HEK293 (cell line): Measurements from ENCODE around the gene TMEM185B.

ENCODE experiments used
- ATF2 ChIP-seq: fragments of 450-650 bp; formaldehyde crosslinking; IDR thresholded peaks from 2 replicates; pipeline ENCODE4 v1.5.1; 2016; ENCODE audit warnings: missing biosample characterization, missing genetic modification characterization, low read depth
- KLF10 ChIP-seq: fragments of 450-650 bp; IDR thresholded peaks from 2 replicates; pipeline ENCODE4 v1.5.1; 2018; ENCODE audit warnings: missing biosample characterization, mild to moderate bottlenecking, missing genetic modification characterization
- OSR2 ChIP-seq: fragments of 450-650 bp; formaldehyde crosslinking; IDR thresholded peaks from 2 replicates; pipeline ENCODE4 v1.5.1; 2016; ENCODE audit warnings: missing biosample characterization, missing genetic modification characterization
- SCRT1 ChIP-seq: fragments of 450-650 bp; formaldehyde crosslinking; IDR thresholded peaks from 2 replicates; pipeline ENCODE4 v1.5.1; 2016; ENCODE audit warnings: missing biosample characterization, missing genetic modification characterization, borderline replicate concordance
- SETDB1 ChIP-seq: IDR thresholded peaks from one replicate; pipeline ENCODE4 v1.6.1; 2017; ENCODE audit warnings: mild to moderate bottlenecking, low read length, moderate library complexity, mixed read lengths; ENCODE audit not compliant: insufficient read length
- SP2 ChIP-seq: fragments of 450-650 bp; formaldehyde crosslinking; IDR thresholded peaks from 2 replicates; pipeline ENCODE4 v1.5.1; 2016; ENCODE audit warnings: missing biosample characterization, missing genetic modification characterization
- ZFP3 ChIP-seq: fragments of 450-650 bp; formaldehyde crosslinking; IDR thresholded peaks from 2 replicates; pipeline ENCODE4 v1.5.1; 2016; ENCODE audit warnings: low read depth, missing biosample characterization, missing genetic modification characterization
- ZFP41 ChIP-seq: fragments of 450-650 bp; formaldehyde crosslinking; IDR thresholded peaks from 2 replicates; pipeline ENCODE4 v1.5.1; 2016; ENCODE audit warnings: missing biosample characterization, missing genetic modification characterization, borderline replicate concordance
- ZIC2 ChIP-seq: fragments of 450-650 bp; formaldehyde crosslinking; IDR thresholded peaks from 2 replicates; pipeline ENCODE4 v1.5.1; 2016; ENCODE audit warnings: missing biosample characterization, missing genetic modification characterization
- ZNF2 ChIP-seq: fragments of 450-650 bp; formaldehyde crosslinking; IDR thresholded peaks from 2 replicates; pipeline ENCODE4 v1.5.1; 2016; ENCODE audit warnings: missing biosample characterization, missing genetic modification characterization
- ZNF266 ChIP-seq: fragments of 450-650 bp; formaldehyde crosslinking; IDR thresholded peaks from 2 replicates; pipeline ENCODE4 v1.5.1; 2016; ENCODE audit warnings: missing biosample characterization, missing genetic modification characterization, low read depth
- ZNF350 ChIP-seq: fragments of 450-650 bp; formaldehyde crosslinking; IDR thresholded peaks from 2 replicates; pipeline ENCODE4 v1.5.0; 2017; ENCODE audit warnings: missing biosample characterization, mild to moderate bottlenecking, missing genetic modification characterization
- ZNF423 ChIP-seq: fragments of 450-650 bp; formaldehyde crosslinking; IDR thresholded peaks from 2 replicates; pipeline ENCODE4 v1.5.1; 2016; ENCODE audit warnings: missing biosample characterization, missing genetic modification characterization
- ZNF426 ChIP-seq: fragments of 450-650 bp; formaldehyde crosslinking; IDR thresholded peaks from 2 replicates; pipeline ENCODE4 v1.5.1; 2017; ENCODE audit warnings: missing biosample characterization, missing genetic modification characterization, mild to moderate bottlenecking, inconsistent platforms, moderate library complexity
- ZNF510 ChIP-seq: fragments of 450-650 bp; formaldehyde crosslinking; IDR thresholded peaks from 2 replicates; pipeline ENCODE4 v1.5.1; 2018; ENCODE audit warnings: mild to moderate bottlenecking, missing genetic modification characterization, missing biosample characterization; ENCODE audit not compliant: insufficient replicate concordance
- ZNF555 ChIP-seq: fragments of 450-650 bp; formaldehyde crosslinking; conservative IDR thresholded peaks from 2 replicates; pipeline ENCODE4 v1.5.1; 2017; ENCODE audit warnings: missing biosample characterization, mild to moderate bottlenecking, missing genetic modification characterization, inconsistent platforms
- ZNF560 ChIP-seq: fragments of 450-650 bp; formaldehyde crosslinking; IDR thresholded peaks from 2 replicates; pipeline ENCODE4 v1.5.1; 2017; ENCODE audit warnings: missing biosample characterization, missing genetic modification characterization, borderline replicate concordance
- ZNF623 ChIP-seq: fragments of 450-650 bp; formaldehyde crosslinking; IDR thresholded peaks from 2 replicates; pipeline ENCODE4 v1.5.1; 2016; ENCODE audit warnings: missing biosample characterization, missing genetic modification characterization
- ZNF626 ChIP-seq: fragments of 450-650 bp; sonication (Bioruptor Pico); formaldehyde crosslinking; IDR thresholded peaks from 2 replicates; pipeline ENCODE4 v1.5.1; 2018; ENCODE audit warnings: missing biosample characterization, missing genetic modification characterization, inconsistent platforms
- ZNF645 ChIP-seq: fragments of 450-650 bp; formaldehyde crosslinking; IDR thresholded peaks from 2 replicates; pipeline ENCODE4; 2016; ENCODE audit warnings: missing biosample characterization, missing genetic modification characterization
- ZNF670 ChIP-seq: fragments of 450-650 bp; formaldehyde crosslinking; IDR thresholded peaks from 2 replicates; pipeline ENCODE4 v1.5.1; 2016; ENCODE audit warnings: missing biosample characterization, missing genetic modification characterization, low read depth
- ZNF707 ChIP-seq: fragments of 450-650 bp; formaldehyde crosslinking; IDR thresholded peaks from 2 replicates; pipeline ENCODE4 v1.5.1; 2016; ENCODE audit warnings: missing biosample characterization, missing genetic modification characterization
- ZNF747 ChIP-seq: fragments of 450-650 bp; formaldehyde crosslinking; IDR thresholded peaks from 2 replicates; pipeline ENCODE4 v1.5.1; 2016; ENCODE audit warnings: missing biosample characterization, missing genetic modification characterization
- ZNF768 ChIP-seq: fragments of 450-650 bp; formaldehyde crosslinking; IDR thresholded peaks from 2 replicates; pipeline ENCODE4 v1.5.1; 2018; ENCODE audit warnings: missing biosample characterization, mild to moderate bottlenecking, missing genetic modification characterization
- TF ChIP-seq, protein P1 (sequence below): fragments of 450-650 bp; formaldehyde crosslinking; IDR thresholded peaks from 2 replicates; pipeline ENCODE4 v1.5.1; 2017; ENCODE audit warnings: missing biosample characterization, missing genetic modification characterization
- TF ChIP-seq, protein P2 (sequence below): fragments of 450-650 bp; formaldehyde crosslinking; IDR thresholded peaks from 2 replicates; pipeline ENCODE4 v1.5.1; 2016; ENCODE audit warnings: missing biosample characterization, missing genetic modification characterization
- TF ChIP-seq, protein P3 (sequence below): fragments of 450-650 bp; formaldehyde crosslinking; IDR thresholded peaks from 2 replicates; pipeline ENCODE4 v1.5.1; 2016; ENCODE audit warnings: missing biosample characterization, missing genetic modification characterization, borderline replicate concordance
- TF ChIP-seq, protein P4 (sequence below): fragments of 450-650 bp; formaldehyde crosslinking; IDR thresholded peaks from 2 replicates; pipeline ENCODE4 v1.5.1; 2016; ENCODE audit warnings: missing biosample characterization, missing genetic modification characterization

TMEM185B gene

DNA sequence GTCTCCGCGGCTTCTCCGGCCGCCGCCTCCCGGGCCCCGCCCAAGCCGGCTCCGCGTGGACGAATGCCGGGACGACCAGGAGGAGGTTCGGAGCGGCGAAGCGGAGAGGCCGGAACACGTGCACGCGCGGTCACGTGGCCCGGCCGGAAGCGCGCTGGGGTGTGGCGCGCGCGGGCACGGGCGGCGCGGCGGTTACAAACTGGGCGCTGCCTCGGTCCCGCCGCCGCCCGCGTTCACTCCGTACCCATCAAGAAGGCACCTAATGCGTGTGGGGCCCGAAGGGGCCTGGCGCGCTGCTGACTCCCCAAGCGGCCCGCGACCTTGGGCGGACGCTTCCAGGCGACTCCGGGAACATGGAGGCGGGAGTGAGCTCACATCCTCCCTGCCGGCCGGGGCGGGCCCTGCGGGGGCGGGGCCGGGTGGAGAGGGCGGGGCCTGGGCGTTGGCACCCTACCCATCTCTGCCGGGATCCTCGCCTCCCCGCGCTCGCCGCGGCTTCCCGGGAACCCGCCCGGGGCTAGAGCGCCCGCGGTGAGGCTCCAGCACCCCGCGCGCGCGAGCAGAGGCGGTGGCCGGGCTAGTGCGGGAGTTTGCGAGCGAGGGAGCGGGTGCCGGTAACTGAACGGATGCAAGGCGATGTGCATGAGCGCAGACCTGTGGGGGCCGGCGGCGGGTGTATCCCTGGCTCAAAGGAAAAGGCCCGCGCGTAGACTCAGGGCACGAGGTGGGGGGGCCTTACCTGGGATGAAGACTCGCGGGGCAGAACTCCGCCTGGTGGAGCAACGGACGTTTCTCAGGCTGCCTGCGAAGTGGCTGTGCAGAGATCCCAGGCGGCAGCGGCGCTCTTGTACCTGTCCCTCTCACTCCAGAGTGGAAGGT is at the start of gene TMEM185B (continued):
- TF ChIP-seq, protein P1, sequence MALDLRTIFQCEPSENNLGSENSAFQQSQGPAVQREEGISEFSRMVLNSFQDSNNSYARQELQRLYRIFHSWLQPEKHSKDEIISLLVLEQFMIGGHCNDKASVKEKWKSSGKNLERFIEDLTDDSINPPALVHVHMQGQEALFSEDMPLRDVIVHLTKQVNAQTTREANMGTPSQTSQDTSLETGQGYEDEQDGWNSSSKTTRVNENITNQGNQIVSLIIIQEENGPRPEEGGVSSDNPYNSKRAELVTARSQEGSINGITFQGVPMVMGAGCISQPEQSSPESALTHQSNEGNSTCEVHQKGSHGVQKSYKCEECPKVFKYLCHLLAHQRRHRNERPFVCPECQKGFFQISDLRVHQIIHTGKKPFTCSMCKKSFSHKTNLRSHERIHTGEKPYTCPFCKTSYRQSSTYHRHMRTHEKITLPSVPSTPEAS (tag by site-specific recombination) = no peak
- TF ChIP-seq ZNF423 (tag by site-specific recombination) (peak; percentile 88), SP2 (peak; percentile 74), SETDB1 (peak; percentile 66), ZFP3 (tag by site-specific recombination) (no peak), ZNF707 (tag by site-specific recombination) (no peak), ZNF645 (tag by site-specific recombination) (no peak), ZNF747 (tag by site-specific recombination) (no peak), ZNF768 (tag by site-specific recombination) (no peak), ZNF266 (no peak), ZNF670 (tag by site-specific recombination) (no peak), ZNF555 (tag by site-specific recombination) (no peak), SCRT1 (no peak), ZFP41 (tag by site-specific recombination) (no peak), ZNF560 (tag by site-specific recombination) (no peak), ZNF350 (tag by site-specific recombination) (no peak), KLF10 (tag by site-specific recombination) (peak; percentile 96), ZIC2 (tag by site-specific recombination) (peak; percentile 76), OSR2 (tag by site-specific recombination) (no peak), ZNF2 (tag by site-specific recombination) (no peak), ATF2 (tag by site-specific recombination) (no peak), ZNF623 (tag by site-specific recombination) (no peak), ZNF626 (tag by site-specific recombination) (no peak), ZNF510 (no peak), ZNF426 (no peak)
- TF ChIP-seq, protein P2, sequence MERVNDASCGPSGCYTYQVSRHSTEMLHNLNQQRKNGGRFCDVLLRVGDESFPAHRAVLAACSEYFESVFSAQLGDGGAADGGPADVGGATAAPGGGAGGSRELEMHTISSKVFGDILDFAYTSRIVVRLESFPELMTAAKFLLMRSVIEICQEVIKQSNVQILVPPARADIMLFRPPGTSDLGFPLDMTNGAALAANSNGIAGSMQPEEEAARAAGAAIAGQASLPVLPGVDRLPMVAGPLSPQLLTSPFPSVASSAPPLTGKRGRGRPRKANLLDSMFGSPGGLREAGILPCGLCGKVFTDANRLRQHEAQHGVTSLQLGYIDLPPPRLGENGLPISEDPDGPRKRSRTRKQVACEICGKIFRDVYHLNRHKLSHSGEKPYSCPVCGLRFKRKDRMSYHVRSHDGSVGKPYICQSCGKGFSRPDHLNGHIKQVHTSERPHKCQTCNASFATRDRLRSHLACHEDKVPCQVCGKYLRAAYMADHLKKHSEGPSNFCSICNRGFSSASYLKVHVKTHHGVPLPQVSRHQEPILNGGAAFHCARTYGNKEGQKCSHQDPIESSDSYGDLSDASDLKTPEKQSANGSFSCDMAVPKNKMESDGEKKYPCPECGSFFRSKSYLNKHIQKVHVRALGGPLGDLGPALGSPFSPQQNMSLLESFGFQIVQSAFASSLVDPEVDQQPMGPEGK (tag by site-specific recombination) = peak; percentile 56; the same call in 1 of the 2 replicates
- TF ChIP-seq, protein P3, sequence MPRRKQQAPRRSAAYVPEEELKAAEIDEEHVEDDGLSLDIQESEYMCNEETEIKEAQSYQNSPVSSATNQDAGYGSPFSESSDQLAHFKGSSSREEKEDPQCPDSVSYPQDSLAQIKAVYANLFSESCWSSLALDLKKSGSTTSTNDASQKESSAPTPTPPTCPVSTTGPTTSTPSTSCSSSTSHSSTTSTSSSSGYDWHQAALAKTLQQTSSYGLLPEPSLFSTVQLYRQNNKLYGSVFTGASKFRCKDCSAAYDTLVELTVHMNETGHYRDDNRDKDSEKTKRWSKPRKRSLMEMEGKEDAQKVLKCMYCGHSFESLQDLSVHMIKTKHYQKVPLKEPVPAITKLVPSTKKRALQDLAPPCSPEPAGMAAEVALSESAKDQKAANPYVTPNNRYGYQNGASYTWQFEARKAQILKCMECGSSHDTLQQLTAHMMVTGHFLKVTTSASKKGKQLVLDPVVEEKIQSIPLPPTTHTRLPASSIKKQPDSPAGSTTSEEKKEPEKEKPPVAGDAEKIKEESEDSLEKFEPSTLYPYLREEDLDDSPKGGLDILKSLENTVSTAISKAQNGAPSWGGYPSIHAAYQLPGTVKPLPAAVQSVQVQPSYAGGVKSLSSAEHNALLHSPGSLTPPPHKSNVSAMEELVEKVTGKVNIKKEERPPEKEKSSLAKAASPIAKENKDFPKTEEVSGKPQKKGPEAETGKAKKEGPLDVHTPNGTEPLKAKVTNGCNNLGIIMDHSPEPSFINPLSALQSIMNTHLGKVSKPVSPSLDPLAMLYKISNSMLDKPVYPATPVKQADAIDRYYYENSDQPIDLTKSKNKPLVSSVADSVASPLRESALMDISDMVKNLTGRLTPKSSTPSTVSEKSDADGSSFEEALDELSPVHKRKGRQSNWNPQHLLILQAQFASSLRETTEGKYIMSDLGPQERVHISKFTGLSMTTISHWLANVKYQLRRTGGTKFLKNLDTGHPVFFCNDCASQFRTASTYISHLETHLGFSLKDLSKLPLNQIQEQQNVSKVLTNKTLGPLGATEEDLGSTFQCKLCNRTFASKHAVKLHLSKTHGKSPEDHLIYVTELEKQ (tag by site-specific recombination) = no peak
- TF ChIP-seq, protein P4, sequence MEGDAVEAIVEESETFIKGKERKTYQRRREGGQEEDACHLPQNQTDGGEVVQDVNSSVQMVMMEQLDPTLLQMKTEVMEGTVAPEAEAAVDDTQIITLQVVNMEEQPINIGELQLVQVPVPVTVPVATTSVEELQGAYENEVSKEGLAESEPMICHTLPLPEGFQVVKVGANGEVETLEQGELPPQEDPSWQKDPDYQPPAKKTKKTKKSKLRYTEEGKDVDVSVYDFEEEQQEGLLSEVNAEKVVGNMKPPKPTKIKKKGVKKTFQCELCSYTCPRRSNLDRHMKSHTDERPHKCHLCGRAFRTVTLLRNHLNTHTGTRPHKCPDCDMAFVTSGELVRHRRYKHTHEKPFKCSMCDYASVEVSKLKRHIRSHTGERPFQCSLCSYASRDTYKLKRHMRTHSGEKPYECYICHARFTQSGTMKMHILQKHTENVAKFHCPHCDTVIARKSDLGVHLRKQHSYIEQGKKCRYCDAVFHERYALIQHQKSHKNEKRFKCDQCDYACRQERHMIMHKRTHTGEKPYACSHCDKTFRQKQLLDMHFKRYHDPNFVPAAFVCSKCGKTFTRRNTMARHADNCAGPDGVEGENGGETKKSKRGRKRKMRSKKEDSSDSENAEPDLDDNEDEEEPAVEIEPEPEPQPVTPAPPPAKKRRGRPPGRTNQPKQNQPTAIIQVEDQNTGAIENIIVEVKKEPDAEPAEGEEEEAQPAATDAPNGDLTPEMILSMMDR (tag by site-specific recombination) = peak; percentile 71; the same call in 1 of the 2 replicates
